Motor neuron (in vitro differentiated cells): Measurements from ENCODE around the gene NSL1. TPM values are rescaled to one million over a fixed set of nuclear protein-coding genes. Genes with fewer than 3 reads are reported as not detected.
"Not testable (repeated sequence)": the region's sequence is repeated elsewhere in the genome, so short reads cannot be mapped to it uniquely, and the experiment has no call there.

Experiments
- ATAC-seq, 8 experiments: fragments of 200-7000 bp; cut with Tn5 transposase; replicated peaks in 6 of 8; 2 replicates each; pipeline ENCODE4 v1.8.0; 2021; ENCODE audit warnings: mild to moderate bottlenecking in 8 of 8, moderate library complexity in 8 of 8
- H3K27ac ChIP-seq, 2 donors: fragments of 250-450 bp; sonication (Bioruptor Pico); 2 replicates each; pipeline ENCODE4 v1.9.0; 2021; ENCODE audit warnings: antibody characterized with exemption in 2 of 2, mild to moderate bottlenecking in 2 of 2, moderate library complexity in 1 of 2
- H3K4me1 ChIP-seq, 2 donors: fragments of 250-450 bp; sonication (Bioruptor Pico); replicated peaks in 1 of 2; 2 replicates each; pipeline ENCODE4 v1.6.1; 2021; ENCODE audit warnings: antibody characterized with exemption in 2 of 2, mild to moderate bottlenecking in 2 of 2, moderate library complexity in 1 of 2
- H3K4me3 ChIP-seq, 5 donors: fragments of 250-450 bp; sonication (Bioruptor Pico); 2 replicates each; pipeline ENCODE4 v1.9.0; 2021; ENCODE audit warnings: antibody characterized with exemption in 5 of 5, mild to moderate bottlenecking in 5 of 5, moderate library complexity in 4 of 5
- WGBS, 10 experiments: fragments of 450-650 bp; shearing (Covaris generic); methylation state at CpG; one replicate each; pipeline ENCODE4 v1.0.0; 2022; 5-methylcytosine and 5-hydroxymethylcytosine counted together
- in situ Hi-C, 9 experiments: fragments of 400-800 bp; cut with MboI; loops; one replicate each; pipeline ENCODE4 v1.15.0; 2021; ENCODE audit warnings: low sequenced_read_pairs in 9 of 9, low pct_unique_long_range_greater_than_20kb in 2 of 9; ENCODE audit not compliant: unreplicated experiment in 9 of 9
- total RNA-seq, 8 experiments: library from RNA; unstranded; fragments of 300-600 nt; gene quantifications; 2 replicates each; pipeline versions ENCODE4 v1.2.3 to v1.2.4, GENCODE V29; 2022

Gene NSL1, protein sequence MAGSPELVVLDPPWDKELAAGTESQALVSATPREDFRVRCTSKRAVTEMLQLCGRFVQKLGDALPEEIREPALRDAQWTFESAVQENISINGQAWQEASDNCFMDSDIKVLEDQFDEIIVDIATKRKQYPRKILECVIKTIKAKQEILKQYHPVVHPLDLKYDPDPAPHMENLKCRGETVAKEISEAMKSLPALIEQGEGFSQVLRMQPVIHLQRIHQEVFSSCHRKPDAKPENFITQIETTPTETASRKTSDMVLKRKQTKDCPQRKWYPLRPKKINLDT
- total RNA-seq, result 10 to 100 TPM; 13.7 to 47.6 (median 35.1) TPM

DNA sequence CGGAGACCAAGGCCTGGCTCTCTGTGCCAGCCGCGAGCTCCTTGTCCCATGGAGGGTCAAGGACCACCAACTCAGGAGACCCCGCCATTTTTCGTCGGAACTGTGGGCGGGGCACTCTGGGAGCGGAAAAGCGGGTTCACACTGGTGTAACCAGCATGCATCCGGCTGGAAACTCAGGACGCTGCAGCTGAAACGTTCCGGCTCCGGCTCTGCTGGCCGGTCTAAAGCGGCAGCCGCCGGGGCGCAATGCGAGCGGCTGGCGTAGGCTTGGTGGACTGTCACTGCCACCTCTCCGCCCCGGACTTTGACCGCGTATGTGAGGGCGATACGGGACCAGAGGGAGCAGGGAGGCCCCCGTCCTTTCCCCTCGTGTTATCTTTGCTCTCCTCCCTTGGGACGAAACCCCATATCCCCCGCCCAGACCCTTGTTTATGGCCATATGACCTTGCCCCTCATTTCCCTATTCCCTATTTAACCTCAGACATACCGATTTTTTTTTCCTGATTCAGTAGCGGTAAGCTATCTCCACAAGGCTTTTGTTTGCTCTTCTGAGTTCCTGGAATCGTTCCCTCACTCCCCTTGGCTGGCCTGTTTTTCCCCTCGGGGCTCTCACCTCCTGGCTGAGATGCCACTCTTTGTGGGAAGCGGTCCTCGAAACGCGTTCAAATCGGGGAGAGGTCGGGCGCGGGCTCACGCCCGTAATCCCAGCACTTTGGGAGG, at the start of gene NSL1, which contains the start of gene TATDN3:
Gene NSL1 (minus strand): TSS at position 102 of the 720 bp plus-strand sequence. CDS start 14 bp downstream, at position 88.
Gene TATDN3 (plus strand): TSS at position 219 of the 720 bp plus-strand sequence. CDS start 28 bp downstream, at position 247.
- in situ Hi-C loops, result loop anchor here in 2 of 9 experiments (25.0 kb wide), 1 partner anchor 305 kb away; no protein-coding TSS in a partner anchor
- 0 to 7% (median 1%) methylated on average over 3 to 38 of the region's 46 CpGs; no CpG with 5 or more reads in 2 of the 10 experiments for WGBS, 10 experiments
- Histone ChIP-seq H3K4me1 (peaks cover 22% of the 10 kb centered on the region in 2 donors), H3K27ac (peak within 1 kb of the TSS; percentile 88 to 93), H3K4me3 (peak within 1 kb of the TSS; percentile 70 to 89 (median 84))
- peak; percentile 90 to 98 (median 97) for ATAC-seq

DNA sequence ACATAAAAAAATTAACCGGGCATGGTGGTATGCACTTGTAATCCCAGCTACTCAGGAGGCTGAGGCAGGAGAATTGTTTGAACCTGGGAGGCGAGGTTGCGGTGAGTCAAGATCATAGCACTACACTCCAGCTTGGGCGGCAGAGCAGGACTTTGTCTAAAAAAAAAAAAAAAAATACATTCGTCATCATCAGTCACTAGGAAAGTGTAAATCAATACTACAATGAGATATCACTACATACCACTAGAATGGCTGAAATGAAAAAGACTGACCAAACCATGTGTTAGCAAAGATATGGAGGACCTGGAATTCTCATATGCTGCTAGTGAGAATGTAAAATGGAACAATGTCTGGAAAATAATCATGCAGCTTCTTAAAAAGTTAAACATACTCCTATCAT, 46.6 kb upstream of the NSL1 start:
- Histone ChIP-seq H3K27ac (no peak overlapping the region), H3K4me3 (no peak overlapping the region), H3K4me1 (no peaks in the 10 kb centered on the region)
- ATAC-seq, result no peak
- in situ Hi-C loops, result loop anchor here in 1 of 9 experiments (25.0 kb wide), 1 partner anchor 101 kb away; no protein-coding TSS in a partner anchor
- 78 to 100% (median 95%) methylated on average over 1 to 5 of the region's 5 CpGs; no CpG with 5 or more reads in 3 of the 10 experiments for WGBS, 10 experiments

DNA sequence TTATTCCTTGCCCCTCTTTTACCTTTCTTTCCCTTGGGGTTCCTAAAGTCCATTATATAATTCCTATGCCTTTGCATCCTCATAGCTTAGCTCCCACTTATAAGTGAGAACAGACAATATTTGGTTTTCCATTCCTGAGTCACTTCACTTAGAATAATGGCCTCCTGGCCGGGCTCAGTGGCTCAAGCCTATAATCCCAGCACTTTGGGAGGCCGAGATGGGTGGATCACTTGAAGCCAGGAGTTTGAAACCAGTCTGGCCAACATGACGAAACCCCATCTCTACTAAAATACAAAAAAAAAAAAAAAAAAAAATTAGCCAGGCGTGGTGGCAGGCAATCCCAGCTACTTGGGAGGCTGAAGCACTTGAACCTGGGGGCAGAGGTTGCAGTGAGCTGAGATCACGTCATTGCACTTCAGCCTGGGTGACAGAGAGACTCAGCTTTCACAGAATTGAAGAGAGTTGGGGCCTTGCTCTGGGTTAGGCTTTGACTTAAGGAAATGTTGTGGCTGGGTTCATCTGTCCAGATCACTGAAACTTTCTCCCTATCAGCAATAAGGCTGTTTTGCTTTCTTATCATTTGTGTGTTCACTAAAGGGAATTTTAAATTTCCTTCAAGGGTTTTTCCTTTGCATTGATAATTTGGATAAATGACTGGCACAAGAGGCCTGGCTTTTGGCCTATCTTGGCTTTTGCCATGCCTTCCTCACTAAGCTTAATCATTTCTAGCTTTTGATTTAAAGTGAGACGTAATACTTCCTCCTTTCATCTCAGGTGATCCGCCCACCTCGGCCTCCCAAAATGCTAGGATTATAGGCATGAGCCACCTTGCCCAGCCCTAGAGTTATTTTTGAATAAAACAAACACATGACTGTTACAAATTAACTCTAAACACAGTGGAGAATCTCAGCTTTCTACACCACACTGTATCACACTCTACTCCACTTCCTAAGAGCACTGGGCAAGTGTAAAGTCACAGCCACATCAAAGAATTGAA, 41.9 kb upstream of the NSL1 start:
- in situ Hi-C loops, result loop anchor here in 1 of 9 experiments (25.0 kb wide), 1 partner anchor 96 kb away; no protein-coding TSS in a partner anchor
- 62 to 100% (median 90%) methylated on average over 1 to 8 of the region's 8 CpGs; no CpG with 5 or more reads in 1 of the 10 experiments for WGBS, 10 experiments
- not testable (repeated sequence) for H3K4me3 ChIP-seq, ATAC-seq, H3K4me1 ChIP-seq, H3K27ac ChIP-seq

DNA sequence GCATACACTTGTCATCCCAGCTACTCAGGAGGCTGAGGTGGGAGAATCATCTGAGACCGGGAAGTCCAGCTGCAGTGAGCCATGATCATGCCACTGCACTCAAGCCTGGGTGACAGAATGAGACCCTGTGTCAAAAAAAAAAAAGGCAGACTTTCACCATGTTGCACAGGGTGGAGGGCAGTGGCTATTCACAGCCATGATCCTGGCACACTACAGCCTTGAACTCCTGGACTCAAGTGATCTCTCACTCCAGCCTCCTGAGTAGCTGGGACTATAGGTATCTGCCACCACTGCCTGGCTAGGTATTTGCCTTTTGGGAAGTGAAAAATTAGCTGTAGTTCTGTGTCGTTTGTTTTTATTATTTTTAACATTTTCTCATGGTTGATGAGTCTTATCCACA, 36.8 kb upstream of the NSL1 start:
- 0 to 89% (median 67%) methylated on average over 1 to 2 of the region's 2 CpGs; no CpG with 5 or more reads in 3 of the 10 experiments for WGBS, 10 experiments
- Histone ChIP-seq H3K4me1 (no peaks in the 10 kb centered on the region), H3K27ac (no peak overlapping the region), H3K4me3 (no peak overlapping the region)
- no peak for ATAC-seq
- in situ Hi-C loops, result loop anchor here in 1 of 9 experiments (25.0 kb wide), 1 partner anchor 91 kb away; no protein-coding TSS in a partner anchor

DNA sequence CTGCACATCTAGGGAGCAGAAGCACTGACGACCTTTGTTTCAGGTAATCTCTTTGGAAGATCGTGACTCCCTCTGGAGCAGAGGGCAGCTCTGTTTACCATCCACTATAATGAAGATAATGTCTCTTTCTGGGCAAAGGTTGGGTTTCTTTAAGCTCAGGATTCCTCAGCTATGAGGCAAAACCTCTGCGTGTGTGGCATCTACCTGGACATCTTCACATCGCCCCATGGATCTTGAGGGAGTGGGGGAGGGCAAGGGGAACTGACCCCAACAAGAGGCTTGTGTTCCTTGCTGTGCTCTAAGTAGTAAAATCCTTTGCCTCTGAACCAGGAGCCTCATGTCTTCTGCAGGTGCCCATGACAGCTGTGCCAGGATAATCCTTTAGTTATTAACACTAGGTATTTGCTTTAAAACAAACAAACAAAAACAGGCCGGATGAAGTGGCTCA, 36.3 kb upstream of the NSL1 start:
- ATAC-seq, result no peak
- no peaks in the 10 kb centered on the region for H3K4me1 ChIP-seq
- no peak overlapping the region for H3K4me3 ChIP-seq
- in situ Hi-C loops, result loop anchor here in 1 of 9 experiments (25.0 kb wide), 1 partner anchor 91 kb away; no protein-coding TSS in a partner anchor
- no peak overlapping the region for H3K27ac ChIP-seq
- 58 to 100% (median 77%) methylated on average over 1 to 5 of the region's 5 CpGs; no CpG with 5 or more reads in 3 of the 10 experiments for WGBS, 10 experiments

DNA sequence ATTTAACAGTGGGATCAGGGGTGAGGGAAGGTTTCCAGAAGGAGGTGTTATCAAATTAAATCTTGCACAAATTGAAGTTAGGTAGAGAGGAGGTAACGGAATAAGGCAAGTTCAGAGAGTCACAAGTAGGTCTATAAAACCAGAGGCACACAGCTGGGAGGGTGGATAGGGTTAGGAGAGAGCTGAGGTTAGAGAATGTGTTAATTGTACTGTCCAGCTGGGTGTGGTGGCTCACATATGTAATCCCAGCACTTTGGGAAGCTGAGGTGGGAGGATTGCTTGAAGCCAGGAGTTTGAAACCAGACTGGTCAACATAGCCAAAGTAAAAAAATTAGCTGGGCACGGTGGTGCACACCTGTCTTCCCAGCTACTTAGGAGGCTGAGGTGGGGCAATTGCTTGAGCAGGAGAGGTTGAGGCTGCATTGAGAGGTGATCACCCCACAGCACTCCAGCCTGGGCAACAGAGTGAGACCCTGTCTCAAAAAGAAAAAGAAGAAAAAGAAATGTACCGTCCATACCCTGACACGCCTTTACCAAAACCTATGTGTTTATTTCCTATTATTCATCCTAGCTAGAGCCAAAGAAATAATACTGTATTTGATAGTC, 35.7 kb upstream of the NSL1 start:
- Histone ChIP-seq H3K4me1 (no peaks in the 10 kb centered on the region), H3K4me3 (no peak overlapping the region), H3K27ac (no peak overlapping the region)
- peak in 2 of 8 experiments; percentile 45 to 80 for ATAC-seq
- 73 to 100% (median 95%) methylated on average over 1 to 4 of the region's 4 CpGs; no CpG with 5 or more reads in 2 of the 10 experiments for WGBS, 10 experiments
- in situ Hi-C loops, result loop anchor here in 1 of 9 experiments (25.0 kb wide), 1 partner anchor 90 kb away; no protein-coding TSS in a partner anchor

DNA sequence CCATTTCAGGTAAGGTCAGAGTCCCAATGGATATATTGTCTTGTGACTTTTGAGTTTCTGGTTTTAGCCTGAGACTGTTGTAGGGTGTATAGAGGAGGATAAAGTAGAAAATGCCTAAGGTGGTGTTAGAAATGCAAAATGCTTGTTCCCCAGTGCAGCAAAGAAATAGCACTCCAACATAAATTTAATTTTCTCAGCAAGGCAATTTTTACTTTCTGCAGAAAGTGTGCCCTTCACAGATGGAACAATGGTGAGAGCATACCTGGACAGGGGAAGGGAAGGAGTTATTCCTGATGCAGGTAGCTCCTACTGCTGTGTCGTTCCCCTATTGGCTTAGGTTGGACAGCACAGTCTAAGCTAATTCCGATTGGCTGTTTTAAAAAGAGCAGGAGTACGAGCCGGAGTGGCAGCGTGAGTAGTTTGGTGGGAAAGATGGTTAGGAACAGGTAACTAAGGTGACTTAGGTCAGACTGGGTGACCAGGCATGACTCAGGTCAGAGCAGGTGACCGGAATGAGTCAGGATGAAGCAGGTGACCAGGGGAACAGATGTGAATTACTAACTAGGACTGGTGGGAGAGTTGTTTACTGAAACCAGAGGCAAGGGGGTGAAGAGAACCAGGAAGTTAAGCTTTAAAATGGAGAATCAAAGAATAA, 34.3 kb upstream of the NSL1 start:
- Histone ChIP-seq H3K27ac (no peak overlapping the region), H3K4me1 (no peaks in the 10 kb centered on the region), H3K4me3 (no peak overlapping the region)
- in situ Hi-C loops, result loop anchor here in 1 of 9 experiments (25.0 kb wide), 1 partner anchor 89 kb away; no protein-coding TSS in a partner anchor
- ATAC-seq, result no peak
- WGBS, 10 experiments, result 24 to 98% (median 89%) methylated on average over 2 to 6 of the region's 6 CpGs; no CpG with 5 or more reads in 1 of the 10 experiments

DNA sequence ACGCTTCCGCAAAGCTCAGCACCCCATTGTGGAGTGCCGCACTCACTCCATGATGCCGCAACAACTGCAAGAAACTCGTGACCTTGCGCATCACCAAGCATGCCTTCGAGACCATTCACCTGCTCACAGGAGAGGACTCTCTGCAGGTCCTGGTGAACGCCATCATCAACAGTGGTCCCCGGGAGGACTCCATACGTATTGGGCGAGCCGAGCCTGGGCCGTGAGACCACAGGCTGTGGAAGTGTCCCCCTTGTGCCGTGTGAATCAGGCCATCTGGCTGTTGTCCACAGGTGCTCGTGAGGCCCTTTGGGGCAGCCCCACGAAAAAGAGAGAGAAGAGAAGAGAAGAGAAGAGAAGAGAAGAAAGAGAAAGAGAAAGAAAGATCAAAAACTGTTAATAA, 32.6 kb upstream of the NSL1 start:
- no peak overlapping the region for H3K4me3 ChIP-seq
- in situ Hi-C loops, result loop anchor here in 1 of 9 experiments (25.0 kb wide), 1 partner anchor 163 kb away; no protein-coding TSS in a partner anchor
- ATAC-seq, result no peak
- WGBS, 10 experiments, result 30 to 94% (median 88%) methylated on average over 2 to 15 of the region's 16 CpGs
- no peak overlapping the region for H3K27ac ChIP-seq
- H3K4me1 ChIP-seq, result no peaks in the 10 kb centered on the region

DNA sequence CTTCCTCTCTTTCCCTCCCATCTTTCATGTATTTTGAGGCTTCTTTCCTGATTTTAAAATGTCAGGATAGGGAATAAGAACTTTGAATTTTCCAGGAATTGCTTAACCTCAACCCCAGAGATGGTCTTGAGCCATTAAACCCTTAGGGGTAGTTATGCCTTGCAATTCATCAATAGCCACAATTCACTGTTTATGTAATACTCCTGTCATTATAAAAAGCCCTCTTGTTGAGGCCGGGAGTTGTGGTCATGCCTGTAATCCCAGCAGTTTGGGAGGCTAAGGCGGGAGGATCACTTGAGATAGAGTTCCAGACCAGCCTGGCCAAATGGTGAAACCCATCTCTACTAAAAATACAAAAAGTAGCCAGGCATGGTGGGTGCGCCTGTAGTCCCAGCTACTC, 31.4 kb upstream of the NSL1 start:
- WGBS, 10 experiments, result 39 to 100% (median 89%) methylated on average over 1 to 3 of the region's 3 CpGs; no CpG with 5 or more reads in 2 of the 10 experiments
- in situ Hi-C loops, result loop anchor here in 1 of 9 experiments (25.0 kb wide), 1 partner anchor 164 kb away; no protein-coding TSS in a partner anchor
- Histone ChIP-seq H3K4me1 (no peaks in the 10 kb centered on the region), H3K4me3 (no peak overlapping the region), H3K27ac (no peak overlapping the region)
- ATAC-seq, result no peak

DNA sequence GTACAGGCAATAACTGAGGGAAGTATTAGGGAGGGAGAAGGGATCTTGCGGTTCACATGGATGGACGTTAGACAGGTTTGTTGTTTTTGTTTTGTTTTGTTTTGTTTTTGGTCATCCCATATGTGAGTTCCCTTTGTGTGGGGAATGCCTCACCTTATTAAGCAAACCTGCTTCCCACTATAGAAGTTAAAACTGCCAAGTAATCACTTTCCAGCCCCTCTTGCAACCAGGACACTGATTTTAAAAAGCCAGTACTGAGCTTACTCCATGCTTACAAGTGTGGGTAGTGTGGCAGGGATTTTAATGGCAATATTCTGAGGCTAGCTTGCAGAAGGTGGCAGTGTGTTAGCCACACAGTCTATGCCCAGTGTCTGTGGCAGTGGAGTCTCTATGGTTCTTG, 29.4 kb upstream of the NSL1 start:
- in situ Hi-C loops, result loop anchor here in 1 of 9 experiments (25.0 kb wide), 1 partner anchor 166 kb away; no protein-coding TSS in a partner anchor
- Histone ChIP-seq H3K4me3 (no peak overlapping the region), H3K4me1 (peaks cover 5% of the 10 kb centered on the region in 2 donors), H3K27ac (no peak overlapping the region)
- no peak for ATAC-seq
- WGBS, 10 experiments, result 57 to 100% (median 91%) methylated on average over 1 to 2 of the region's 2 CpGs; no CpG with 5 or more reads in 5 of the 10 experiments

DNA sequence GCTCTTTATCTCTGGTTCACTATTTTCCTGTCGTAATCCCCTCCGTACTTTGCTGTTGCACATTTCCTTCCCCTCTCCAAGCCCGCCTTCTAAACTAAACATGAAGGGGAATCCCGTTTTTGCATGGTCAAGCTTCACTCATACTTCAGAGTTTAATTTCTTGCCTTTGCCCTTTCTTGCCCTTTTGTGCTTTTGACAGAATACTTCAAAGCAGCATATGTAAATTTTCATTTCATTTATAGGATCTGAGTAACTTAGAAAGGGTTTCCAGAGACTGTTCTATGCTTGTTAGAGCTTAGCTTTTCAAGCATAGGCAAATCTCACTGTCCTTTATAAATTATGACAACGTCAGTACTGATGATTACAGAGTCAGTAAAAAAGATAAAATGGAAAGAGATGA, 28.1 kb upstream of the NSL1 start:
- Histone ChIP-seq H3K27ac (no peak overlapping the region), H3K4me1 (peaks cover 5% of the 10 kb centered on the region in 2 donors), H3K4me3 (no peak overlapping the region)
- ATAC-seq, result no peak
- in situ Hi-C loops, result loop anchor here in 1 of 9 experiments (25.0 kb wide), 1 partner anchor 168 kb away; no protein-coding TSS in a partner anchor
- 34 to 78% (median 65%) methylated on average over 2 to 5 of the region's 5 CpGs for WGBS, 10 experiments
